ENCODE measurements around the gene EPN3. TPM values are rescaled to one million over a fixed set of nuclear protein-coding genes. Genes with fewer than 3 reads are reported as not detected.

Gene EPN3
- total and polyA plus RNA-seq, 2 experiments from 2014 or later, result 2.3 to 7.7 TPM

GRCh38 chr17:50520483-50520882, 12.1 kb upstream of the EPN3 start (continued):
- no peak for TF ChIP-seq NANOG (IDR thresholded peaks at IDR 0.05; ENCODE audit: borderline replicate concordance)
- TF ChIP-seq, protein P1, sequence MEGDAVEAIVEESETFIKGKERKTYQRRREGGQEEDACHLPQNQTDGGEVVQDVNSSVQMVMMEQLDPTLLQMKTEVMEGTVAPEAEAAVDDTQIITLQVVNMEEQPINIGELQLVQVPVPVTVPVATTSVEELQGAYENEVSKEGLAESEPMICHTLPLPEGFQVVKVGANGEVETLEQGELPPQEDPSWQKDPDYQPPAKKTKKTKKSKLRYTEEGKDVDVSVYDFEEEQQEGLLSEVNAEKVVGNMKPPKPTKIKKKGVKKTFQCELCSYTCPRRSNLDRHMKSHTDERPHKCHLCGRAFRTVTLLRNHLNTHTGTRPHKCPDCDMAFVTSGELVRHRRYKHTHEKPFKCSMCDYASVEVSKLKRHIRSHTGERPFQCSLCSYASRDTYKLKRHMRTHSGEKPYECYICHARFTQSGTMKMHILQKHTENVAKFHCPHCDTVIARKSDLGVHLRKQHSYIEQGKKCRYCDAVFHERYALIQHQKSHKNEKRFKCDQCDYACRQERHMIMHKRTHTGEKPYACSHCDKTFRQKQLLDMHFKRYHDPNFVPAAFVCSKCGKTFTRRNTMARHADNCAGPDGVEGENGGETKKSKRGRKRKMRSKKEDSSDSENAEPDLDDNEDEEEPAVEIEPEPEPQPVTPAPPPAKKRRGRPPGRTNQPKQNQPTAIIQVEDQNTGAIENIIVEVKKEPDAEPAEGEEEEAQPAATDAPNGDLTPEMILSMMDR (conservative IDR thresholded peaks at IDR 0.05; ENCODE audit: low read depth in 2 of 2), result no peak
- TF ChIP-seq JUNB (IDR thresholded peaks at IDR 0.05; ENCODE audit: unreplicated experiment), result no peak
- no peak for TF ChIP-seq STAT1 (IDR thresholded peaks at IDR 0.05; ENCODE audit: unreplicated experiment)
- no peak for TF ChIP-seq CREB1 (CRISPR knock-in tag; IDR thresholded peaks at IDR 0.05; ENCODE audit: low read depth)
- TF ChIP-seq EZH2phosphoT487 (IDR thresholded peaks at IDR 0.05; ENCODE audit: unreplicated experiment), result no peak
- no peak for TF ChIP-seq REST (IDR thresholded peaks at IDR 0.05; ENCODE audit: unreplicated experiment)
- TF ChIP-seq EZH2 (IDR thresholded peaks at IDR 0.05; ENCODE audit: low read depth, unreplicated experiment), result no peak

DNA sequence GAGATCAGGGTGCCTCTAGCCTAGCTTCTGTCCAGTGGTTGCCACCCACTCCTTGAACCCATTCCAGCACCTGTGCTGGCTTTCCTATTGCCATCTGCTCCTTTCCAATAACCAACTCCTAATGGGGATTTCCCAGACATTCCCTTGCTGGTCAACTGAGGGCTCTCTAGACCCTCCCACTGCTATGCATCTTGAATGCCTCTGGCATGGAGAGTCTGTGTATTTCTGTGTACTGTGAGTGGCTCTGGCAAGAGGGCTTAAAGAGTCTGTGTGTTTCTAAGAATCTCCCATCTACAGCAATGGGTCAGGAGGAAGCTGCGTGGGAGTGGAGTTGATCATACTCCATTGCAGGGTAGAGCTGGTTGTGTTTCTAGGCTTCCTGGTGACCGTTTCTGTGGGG, 11.0 kb upstream of the EPN3 start:
- Mint-ChIP-seq H3K4me3 (no peak overlapping the region), H3K27ac (no peak overlapping the region), H3K27me3 (ENCODE audit: insufficient read depth, low read depth, poor library complexity) (peaks cover 6% of the 10 kb centered on the region), H3K4me1 (peaks cover 13% of the 10 kb centered on the region), H3K9me3 (no peaks in the 10 kb centered on the region; the same call in 2 of the 3 replicates), H3K36me3 (ENCODE audit: low read depth) (no peaks in the 10 kb centered on the region)
- ATAC-seq (no peak), DNase-seq (ENCODE audit: low spot score) (no peak)
- Histone ChIP-seq H4K20me1 (replicated peaks; ENCODE audit: insufficient read depth) (no peaks in the 10 kb centered on the region), H3K36me3 (ENCODE audit: insufficient read depth) (no peaks in the 10 kb centered on the region), H3F3A (replicated peaks; ENCODE audit: low read depth) (no peaks in the 10 kb centered on the region), H3K27ac (ENCODE audit: low read depth) (no peak overlapping the region), H3K27me3 (ENCODE audit: insufficient read depth) (no peaks in the 10 kb centered on the region), H3K4me3 (no peak overlapping the region), H3K4me1 (ENCODE audit: insufficient read depth) (no peaks in the 10 kb centered on the region), H3K79me2 (replicated peaks; ENCODE audit: insufficient read depth) (no peaks in the 10 kb centered on the region), H3K9me2 (ENCODE audit: insufficient read depth) (0 out of 2 replicates have a peak, but pooled peaks cover 2% of the 10 kb centered on the region), H2AFZ (no peak overlapping the region), H3K4me2 (no peak overlapping the region)
- TF ChIP-seq JUNB (IDR thresholded peaks at IDR 0.05; ENCODE audit: unreplicated experiment) (no peak), STAT1 (IDR thresholded peaks at IDR 0.05; ENCODE audit: unreplicated experiment) (no peak), POLR2AphosphoS5 (IDR thresholded peaks at IDR 0.05; ENCODE audit: low read depth) (no peak), ZNF114 (CRISPR knock-in tag; IDR thresholded peaks at IDR 0.05) (no peak), ETS1 (IDR thresholded peaks at IDR 0.05) (no peak), EZH2phosphoT487 (IDR thresholded peaks at IDR 0.05; ENCODE audit: unreplicated experiment) (no peak)
